Right lung (tissue), 10 donors: ENCODE results near the gene SLITRK5. TPM values are rescaled to one million over a fixed set of nuclear protein-coding genes. Genes with fewer than 3 reads are reported as not detected.
A peak's percentile ranks its signal among the peaks of the same experiment; 100 is the strongest.

Experiments
- DNase-seq, 2 donors: peaks; one replicate each; pipeline ENCODE4 v3.0.0-alpha.2; 2013
- long read RNA-seq, 8 donors: transcript quantifications; one replicate each; lab custom pipeline, GENCODE V29; 2026
- polyA plus RNA-seq, 5 donors: library from polyadenylated mRNA; unstranded; fragments of 120-200 nt; gene quantifications; one replicate each; pipeline versions ENCODE4 v1.2.1 to v1.2.3, GENCODE V29; 2013; ENCODE audit warnings: inconsistent platforms in 1 of 5, low replicate concordance in 1 of 5; ENCODE audit not compliant: insufficient read length in 5 of 5, insufficient read depth in 1 of 5

SLITRK5 gene, protein sequence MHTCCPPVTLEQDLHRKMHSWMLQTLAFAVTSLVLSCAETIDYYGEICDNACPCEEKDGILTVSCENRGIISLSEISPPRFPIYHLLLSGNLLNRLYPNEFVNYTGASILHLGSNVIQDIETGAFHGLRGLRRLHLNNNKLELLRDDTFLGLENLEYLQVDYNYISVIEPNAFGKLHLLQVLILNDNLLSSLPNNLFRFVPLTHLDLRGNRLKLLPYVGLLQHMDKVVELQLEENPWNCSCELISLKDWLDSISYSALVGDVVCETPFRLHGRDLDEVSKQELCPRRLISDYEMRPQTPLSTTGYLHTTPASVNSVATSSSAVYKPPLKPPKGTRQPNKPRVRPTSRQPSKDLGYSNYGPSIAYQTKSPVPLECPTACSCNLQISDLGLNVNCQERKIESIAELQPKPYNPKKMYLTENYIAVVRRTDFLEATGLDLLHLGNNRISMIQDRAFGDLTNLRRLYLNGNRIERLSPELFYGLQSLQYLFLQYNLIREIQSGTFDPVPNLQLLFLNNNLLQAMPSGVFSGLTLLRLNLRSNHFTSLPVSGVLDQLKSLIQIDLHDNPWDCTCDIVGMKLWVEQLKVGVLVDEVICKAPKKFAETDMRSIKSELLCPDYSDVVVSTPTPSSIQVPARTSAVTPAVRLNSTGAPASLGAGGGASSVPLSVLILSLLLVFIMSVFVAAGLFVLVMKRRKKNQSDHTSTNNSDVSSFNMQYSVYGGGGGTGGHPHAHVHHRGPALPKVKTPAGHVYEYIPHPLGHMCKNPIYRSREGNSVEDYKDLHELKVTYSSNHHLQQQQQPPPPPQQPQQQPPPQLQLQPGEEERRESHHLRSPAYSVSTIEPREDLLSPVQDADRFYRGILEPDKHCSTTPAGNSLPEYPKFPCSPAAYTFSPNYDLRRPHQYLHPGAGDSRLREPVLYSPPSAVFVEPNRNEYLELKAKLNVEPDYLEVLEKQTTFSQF
- 1 to 10 TPM; 1.8 to 3.4 (median 2.2) TPM for polyA plus RNA-seq
- long read RNA-seq, donor 1, result 0 reads
- long read RNA-seq, donor 2, full-length matches to known transcripts, result 1 of 1 reads
- long read RNA-seq, donor 2, partial matches to known transcripts, result 0 of 1 reads
- long read RNA-seq, donor 2, other reads (novel, unspliced or antisense), result 0 of 1 reads
- long read RNA-seq, donor 3, result 0 reads
- long read RNA-seq, donor 4, full-length matches to known transcripts, result 1 of 1 reads
- long read RNA-seq, donor 4, partial matches to known transcripts, result 0 of 1 reads
- long read RNA-seq, donor 4, other reads (novel, unspliced or antisense), result 0 of 1 reads
- long read RNA-seq, donor 5, full-length matches to known transcripts, result 2 of 2 reads
- long read RNA-seq, donor 5, partial matches to known transcripts, result 0 of 2 reads
- long read RNA-seq, donor 5, other reads (novel, unspliced or antisense), result 0 of 2 reads
- long read RNA-seq, donor 6, full-length matches to known transcripts, result 1 of 1 reads
- long read RNA-seq, donor 6, partial matches to known transcripts, result 0 of 1 reads
- long read RNA-seq, donor 6, other reads (novel, unspliced or antisense), result 0 of 1 reads
- long read RNA-seq, donor 7, result 0 reads
- long read RNA-seq, donor 8, result 0 reads

DNA sequence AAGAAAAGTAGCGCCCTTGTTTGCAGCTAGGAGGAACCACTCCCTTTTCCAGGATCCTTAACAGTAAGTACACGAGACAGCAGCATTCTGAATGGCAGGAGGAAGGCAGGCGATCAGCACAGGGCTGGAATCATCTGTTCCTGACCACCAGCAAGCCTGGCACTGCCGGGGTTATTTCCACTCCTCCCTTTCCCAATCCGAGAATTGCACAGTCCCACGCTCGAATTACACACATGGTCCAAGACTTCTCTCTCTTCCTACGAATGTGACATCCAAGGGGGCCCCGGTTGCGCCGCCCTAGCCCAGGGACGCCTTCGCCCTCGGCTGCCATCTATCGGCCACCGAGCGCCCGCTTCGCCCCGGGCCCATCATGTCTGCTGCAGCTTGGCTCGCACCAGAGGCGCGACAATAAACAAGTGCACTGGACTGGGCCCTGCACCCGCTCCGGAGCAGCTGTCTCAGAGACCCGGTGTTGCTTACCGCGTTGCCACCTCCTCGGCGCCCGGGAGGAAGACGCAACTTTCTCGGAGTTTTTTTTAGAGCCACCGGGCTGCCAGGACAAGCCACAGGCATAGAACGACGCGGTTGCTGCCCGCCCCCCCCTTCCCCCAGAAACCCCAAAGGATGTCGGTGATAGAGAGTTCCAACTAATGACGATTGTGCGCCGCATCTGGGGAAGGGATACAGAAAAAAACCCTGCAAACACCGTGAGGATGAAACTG, at the start of gene SLITRK5:
SLITRK5 (plus strand) TSS at position 341 of the 722 bp plus-strand sequence. CDS start 4,018 bp downstream, outside the sequence.
- peak; percentile 77 to 80 for DNase-seq

DNA sequence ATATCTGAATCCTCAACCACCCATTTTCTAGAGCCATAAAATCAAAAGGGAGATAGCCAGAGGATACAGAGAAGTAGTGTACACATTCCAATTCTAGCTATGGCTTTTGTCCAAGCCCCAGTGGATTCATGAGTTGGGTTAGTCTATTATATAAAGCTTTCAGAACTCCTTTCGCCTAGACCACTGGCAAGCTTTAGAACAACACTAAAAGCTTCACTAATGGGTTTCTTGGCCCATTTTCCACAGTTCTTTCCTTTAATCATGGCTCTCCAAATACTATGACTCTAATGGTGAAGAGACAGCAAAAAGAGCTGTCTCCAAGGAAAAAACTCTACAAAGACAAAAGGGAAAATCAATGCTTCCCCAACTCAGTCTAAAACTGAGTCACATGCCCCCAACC, 48.2 kb upstream of the SLITRK5 start:
- DNase-seq, result no peak

DNA sequence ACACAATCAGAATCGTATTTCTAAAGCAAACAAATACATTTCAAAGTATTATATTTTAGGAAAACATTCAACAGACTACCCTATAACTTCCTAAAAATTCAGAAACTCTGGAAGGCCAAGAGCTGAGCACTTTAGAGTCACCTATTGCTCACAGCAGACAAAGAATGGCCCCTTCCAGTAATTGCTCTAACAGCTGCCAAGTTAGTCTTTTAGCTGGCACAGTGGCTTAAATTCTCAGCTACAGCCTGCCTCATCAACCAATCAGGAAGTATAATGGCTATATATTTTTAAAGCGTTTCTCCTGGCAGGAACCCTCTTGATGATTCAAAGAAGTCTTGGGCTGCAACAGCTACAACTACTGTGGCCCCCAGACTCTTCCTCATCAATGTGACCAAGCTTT, 14.9 kb upstream of the SLITRK5 start:
- DNase-seq, result peak; percentile 12 to 24

DNA sequence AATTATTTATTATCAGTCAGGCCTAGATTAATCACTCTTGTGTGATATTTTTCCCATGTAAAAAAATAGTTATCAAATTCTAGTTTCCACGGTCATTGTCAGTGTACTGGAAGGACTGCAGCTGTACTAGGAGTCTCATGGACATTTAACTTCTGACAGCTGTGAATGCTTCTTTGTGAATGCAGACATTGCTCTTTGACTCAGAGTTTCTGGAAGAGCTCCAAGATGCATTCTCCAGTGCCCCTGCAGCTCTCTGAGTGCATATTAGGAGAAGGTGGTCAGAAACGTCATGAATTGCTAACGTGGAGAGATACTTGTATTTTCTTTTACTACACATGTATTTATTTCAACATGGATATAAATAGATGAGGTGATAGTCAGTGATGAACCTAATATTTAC, 9.7 kb upstream of the SLITRK5 start:
- DNase-seq, result no peak

DNA sequence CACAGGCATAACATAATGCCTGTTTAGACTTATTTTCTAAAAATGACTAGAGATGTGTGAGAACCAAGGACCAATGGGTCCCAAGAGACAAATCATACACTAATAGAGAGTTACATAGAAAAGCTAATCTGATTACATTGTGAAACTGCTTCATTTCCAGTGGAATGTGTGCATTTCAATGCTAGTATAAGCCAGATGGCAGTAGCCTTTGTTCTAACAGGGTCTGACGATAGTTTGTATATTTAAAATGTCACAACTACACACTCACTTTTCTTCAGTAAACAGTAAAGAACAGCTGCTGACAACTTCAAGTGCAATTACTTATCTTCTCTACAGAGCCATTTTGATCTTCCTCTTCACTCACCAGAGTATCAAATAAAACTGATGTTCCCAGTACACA, 4.3 kb upstream of the SLITRK5 start:
- DNase-seq, result peak in 1 of 2 donors; percentile 17

DNA sequence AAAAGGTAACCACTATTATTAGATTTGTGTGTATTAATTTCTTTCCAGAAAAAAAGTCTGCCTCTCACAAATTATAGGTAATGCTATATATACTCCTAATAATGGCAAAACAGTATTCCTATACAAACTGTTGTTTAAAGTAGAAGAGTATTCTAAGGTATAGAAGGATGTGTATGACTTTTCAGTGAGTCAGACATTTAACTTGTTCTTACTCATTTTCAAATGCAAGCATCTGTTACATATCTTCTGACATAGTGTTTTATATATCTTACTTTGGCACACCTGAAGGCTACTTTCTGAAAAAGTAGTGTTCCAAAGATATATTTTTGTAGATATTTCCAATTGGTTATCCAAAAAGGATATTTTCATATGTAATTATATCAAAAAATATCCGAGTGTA, 3.5 kb upstream of the SLITRK5 start:
- DNase-seq, result no peak

DNA sequence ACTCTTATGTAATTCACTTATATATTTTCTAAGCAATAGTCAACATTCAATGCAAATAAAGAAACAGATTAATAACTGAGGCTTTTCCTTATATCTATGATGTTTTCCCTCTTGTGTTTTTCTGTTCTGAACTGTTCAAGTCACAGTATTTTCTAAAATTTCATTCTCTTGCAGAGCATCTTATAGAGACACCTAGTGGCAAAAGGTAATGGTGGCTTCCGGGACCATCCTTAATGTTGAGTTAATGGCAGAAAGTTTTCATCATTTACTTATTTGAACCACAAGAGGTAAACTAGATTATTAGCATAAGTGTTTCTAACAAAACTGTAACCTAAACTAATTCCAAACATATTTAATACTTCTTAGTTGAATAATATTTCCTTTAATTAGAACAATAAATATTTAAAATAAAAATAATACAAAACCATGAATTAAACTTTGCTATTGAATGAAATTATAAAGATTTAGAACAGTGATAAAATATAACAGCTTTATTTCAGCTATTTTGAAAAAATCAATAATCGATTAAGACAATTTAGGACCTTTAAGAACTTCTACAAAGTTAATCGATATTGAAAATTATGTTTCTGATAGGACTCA, 1.7 kb upstream of the SLITRK5 start:
- DNase-seq, result peak in 1 of 2 donors; percentile 14

DNA sequence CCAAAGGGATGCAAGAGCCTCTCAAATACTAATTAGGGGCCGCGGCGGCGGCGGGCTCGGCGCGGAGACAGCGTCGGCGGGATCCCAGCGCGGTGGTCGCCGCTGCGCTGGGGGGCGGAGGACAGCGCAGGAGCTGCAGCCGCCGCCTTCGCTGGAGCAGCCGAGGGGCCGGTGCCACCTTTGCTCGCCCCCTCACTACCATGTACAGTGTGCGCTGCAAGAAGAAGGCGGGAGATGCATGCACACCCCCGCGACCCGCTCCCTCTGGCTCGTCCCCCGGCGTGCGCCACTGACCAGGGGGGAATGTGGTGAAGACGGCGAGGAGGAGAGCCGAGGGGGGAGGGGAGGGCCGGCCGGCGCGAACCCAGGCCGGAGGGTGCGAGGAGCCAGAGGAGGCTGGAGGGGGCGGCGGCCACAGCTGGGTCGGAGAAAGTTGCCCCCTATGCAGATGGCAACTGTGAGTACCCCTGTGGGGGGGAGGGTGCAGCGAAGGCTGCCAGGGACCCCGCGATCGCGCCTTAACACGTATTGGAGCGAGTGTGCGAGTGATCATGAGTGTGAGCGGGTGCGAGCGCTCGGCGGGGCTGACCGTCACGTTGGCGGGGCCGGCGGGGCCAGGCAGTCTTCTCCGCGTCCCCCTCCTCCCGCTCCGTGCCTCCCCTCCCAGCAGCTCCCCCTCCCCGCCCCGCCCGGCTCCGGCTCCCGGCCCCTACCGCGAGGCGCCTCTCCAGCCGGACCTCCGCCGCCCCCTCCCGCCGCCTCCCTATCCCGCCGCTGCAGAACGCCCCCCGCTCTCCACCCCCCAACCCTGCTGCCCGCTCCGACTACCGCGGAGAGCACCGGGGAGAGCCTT, 808 bp downstream of the SLITRK5 start:
- DNase-seq, result peak; percentile 10 to 30

DNA sequence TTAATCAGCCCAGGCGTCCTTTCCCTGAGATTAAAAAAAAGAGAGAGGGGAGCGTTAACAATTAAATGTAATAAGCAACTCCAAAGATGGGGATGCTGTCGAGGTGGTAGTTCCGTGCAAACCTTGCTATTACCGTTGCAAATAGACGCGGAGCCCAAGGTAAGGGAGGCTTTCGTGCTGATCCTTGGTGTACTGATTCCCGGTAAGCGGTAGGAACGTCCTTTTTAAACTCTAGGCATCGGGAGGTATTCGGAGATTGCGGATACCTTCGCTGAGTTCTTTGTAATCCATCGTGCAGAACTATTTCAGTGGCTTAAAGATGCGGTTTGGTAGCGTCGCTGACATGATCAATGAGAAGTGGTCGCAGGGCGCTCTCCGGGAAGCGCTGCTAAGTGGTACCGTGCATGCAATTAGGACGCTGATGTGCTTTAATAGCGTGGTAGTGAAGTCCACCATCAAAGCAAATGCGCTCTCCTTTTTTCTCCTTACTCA, 3.1 kb downstream of the SLITRK5 start:
- peak in 1 of 2 donors; percentile 3 for DNase-seq

DNA sequence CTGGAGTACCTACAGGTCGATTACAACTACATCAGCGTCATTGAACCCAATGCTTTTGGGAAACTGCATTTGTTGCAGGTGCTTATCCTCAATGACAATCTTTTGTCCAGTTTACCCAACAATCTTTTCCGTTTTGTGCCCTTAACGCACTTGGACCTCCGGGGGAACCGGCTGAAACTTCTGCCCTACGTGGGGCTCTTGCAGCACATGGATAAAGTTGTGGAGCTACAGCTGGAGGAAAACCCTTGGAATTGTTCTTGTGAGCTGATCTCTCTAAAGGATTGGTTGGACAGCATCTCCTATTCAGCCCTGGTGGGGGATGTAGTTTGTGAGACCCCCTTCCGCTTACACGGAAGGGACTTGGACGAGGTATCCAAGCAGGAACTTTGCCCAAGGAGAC, 4.7 kb downstream of the SLITRK5 start:
- DNase-seq, result no peak

DNA sequence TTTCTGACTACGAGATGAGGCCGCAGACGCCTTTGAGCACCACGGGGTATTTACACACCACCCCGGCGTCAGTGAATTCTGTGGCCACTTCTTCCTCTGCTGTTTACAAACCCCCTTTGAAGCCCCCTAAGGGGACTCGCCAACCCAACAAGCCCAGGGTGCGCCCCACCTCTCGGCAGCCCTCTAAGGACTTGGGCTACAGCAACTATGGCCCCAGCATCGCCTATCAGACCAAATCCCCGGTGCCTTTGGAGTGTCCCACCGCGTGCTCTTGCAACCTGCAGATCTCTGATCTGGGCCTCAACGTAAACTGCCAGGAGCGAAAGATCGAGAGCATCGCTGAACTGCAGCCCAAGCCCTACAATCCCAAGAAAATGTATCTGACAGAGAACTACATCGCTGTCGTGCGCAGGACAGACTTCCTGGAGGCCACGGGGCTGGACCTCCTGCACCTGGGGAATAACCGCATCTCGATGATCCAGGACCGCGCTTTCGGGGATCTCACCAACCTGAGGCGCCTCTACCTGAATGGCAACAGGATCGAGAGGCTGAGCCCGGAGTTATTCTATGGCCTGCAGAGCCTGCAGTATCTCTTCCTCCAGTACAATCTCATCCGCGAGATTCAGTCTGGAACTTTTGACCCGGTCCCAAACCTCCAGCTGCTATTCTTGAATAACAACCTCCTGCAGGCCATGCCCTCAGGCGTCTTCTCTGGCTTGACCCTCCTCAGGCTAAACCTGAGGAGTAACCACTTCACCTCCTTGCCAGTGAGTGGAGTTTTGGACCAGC, 5.3 kb downstream of the SLITRK5 start:
- no peak for DNase-seq

DNA sequence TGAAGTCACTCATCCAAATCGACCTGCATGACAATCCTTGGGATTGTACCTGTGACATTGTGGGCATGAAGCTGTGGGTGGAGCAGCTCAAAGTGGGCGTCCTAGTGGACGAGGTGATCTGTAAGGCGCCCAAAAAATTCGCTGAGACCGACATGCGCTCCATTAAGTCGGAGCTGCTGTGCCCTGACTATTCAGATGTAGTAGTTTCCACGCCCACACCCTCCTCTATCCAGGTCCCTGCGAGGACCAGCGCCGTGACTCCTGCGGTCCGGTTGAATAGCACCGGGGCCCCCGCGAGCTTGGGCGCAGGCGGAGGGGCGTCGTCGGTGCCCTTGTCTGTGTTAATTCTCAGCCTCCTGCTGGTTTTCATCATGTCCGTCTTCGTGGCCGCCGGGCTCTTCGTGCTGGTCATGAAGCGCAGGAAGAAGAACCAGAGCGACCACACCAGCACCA, 5.9 kb downstream of the SLITRK5 start:
- DNase-seq, result no peak

DNA sequence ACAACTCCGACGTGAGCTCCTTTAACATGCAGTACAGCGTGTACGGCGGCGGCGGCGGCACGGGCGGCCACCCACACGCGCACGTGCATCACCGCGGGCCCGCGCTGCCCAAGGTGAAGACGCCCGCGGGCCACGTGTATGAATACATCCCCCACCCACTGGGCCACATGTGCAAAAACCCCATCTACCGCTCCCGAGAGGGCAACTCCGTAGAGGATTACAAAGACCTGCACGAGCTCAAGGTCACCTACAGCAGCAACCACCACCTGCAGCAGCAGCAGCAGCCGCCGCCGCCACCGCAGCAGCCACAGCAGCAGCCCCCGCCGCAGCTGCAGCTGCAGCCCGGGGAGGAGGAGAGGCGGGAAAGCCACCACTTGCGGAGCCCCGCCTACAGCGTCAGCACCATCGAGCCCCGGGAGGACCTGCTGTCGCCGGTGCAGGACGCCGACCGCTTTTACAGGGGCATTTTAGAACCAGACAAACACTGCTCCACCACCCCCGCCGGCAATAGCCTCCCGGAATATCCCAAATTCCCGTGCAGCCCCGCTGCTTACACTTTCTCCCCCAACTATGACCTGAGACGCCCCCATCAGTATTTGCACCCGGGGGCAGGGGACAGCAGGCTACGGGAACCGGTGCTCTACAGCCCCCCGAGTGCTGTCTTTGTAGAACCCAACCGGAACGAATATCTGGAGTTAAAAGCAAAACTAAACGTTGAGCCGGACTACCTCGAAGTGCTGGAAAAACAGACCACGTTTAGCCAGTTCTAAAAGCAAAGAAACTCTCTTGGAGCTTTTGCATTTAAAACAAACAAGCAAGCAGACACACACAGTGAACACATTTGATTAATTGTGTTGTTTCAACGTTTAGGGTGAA, 6.6 kb downstream of the SLITRK5 start:
- DNase-seq, result peak; percentile 14 to 23

DNA sequence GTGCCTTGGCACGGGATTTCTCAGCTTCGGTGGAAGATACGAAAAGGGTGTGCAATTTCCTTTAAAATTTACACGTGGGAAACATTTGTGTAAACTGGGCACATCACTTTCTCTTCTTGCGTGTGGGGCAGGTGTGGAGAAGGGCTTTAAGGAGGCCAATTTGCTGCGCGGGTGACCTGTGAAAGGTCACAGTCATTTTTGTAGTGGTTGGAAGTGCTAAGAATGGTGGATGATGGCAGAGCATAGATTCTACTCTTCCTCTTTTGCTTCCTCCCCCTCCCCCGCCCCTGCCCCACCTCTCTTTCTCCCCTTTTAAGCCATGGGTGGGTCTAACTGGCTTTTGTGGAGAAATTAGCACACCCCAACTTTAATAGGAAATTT, 7.2 kb downstream of the SLITRK5 start:
- DNase-seq, result no peak

DNA sequence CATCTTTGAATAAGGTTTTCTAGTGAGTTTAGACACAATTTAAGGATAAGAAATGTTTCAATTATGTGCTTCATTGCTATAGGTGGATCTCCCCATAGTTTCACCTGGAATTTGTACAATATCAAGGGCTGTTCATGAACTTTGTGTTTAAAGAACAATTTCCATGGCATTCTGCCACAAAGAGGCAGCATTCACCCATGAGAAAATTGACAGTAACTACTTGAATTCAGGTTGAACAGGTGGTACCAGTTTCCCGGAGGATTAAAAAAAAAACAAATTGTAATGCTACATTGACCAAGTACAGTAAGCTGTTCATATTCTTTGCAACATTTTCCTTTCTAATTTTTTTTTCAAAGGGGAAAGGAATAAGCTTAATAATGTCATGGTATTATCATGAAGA, 9.1 kb downstream of the SLITRK5 start:
- peak; percentile 39 to 41 for DNase-seq

DNA sequence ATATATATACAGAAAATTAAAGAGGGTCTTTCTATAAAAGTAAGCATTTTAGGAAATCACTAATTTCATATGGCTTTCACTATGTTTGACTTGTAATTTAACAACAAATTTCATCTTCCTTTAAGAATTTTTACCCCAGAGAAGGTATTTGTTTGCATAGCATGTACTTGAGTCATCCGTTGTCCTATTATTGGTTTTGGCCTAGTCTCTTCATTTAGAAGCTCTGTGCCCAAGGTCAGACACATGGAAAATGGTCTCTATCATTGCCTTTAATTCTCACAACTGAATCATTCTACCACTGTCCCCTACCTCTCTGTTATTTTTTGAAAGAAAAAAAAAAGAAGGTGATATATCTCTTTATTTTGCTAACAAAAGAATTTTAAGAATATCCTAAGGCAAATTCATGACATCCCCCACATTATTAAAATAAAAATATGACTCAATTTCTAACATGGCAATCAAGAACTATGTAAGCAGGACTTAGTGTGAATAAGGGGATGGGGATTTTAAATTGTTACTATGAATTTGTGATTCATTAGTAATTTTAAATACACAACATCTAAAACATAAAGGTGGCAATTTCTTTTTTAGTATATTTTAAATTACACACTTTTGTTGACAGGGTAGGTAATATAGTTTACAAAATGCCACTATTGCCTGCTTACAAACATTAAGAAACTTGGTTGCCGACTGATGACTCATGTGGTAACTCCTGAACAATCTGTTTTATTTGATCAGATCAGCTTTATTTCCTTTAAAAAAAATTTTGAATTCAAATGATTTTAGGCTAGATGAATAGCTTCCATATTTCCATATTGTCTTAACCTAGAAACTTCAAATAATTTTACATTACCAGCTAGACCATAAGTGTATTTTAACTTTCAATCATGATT, 13.9 kb downstream of the SLITRK5 start:
- no peak for DNase-seq
